GM21528 (cell line): ENCODE measurements around the gene LRCH3.

ENCODE experiments used
- ATAC-seq: cut with Tn5 transposase; IDR thresholded peaks from one replicate; pipeline ENCODE4 v1.9.1; 2021; ENCODE audit warnings: mild to moderate bottlenecking, moderate library complexity; ENCODE audit not compliant: unreplicated experiment, low FRiP score

Gene LRCH3

DNA sequence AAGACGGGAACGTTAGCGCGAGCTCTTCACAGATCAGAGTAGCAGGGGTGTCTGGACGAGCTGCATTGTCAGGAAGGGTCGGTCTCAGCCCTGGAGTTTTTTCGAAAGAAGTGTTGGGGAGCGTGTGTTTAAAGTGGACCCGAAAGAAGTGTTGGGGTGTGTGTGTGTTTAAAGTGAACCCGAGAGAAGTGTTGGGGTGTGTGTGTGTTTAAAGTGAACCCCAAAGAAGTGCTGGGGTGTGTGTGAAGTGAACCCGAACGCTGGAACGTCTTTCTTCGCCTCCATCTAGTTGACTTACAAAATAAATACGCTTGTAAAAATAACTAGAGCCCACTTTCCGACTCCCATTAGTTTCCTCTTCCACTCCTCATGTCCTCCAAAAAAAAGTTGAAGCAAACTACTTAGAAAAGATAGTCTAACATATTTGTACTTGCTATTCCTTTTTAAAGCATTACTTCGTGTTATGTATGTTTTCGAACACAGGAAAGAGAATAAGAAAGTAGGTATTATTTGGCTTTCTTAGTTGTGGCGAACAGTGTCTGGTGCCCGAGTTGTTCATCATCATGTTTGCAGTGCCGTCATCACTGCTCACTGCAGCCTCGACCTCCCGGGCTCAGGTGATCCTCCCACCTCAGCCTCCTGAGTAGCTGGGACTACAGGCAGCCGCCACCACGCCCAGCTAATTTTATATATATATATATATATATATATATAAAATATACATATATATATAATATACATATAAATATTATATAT lies 1.0 kb downstream of the LRCH3 start:
- peak; percentile 19 for ATAC-seq

- no peak for ATAC-seq
Observed at GRCh38 chr3:197793247-197793646, 2.2 kb downstream of the LRCH3 start.

DNA sequence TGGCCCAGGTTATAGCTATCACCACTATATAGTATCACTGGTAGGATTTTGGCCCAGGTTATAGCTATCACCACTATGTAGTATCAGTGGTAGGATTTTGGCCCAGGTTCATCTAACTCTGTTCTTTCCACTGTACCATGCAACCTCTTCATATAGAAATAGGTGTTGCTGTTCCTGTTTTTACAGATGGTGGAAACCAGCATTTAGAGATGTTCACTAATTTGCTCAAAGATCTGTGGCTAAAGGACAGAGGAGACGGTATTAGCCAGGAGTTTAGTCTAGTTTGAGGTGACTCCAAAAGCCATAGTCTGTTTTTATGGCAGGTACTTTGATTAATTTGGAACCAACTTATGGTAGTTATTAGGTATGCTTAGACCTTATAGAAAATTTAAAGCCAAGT lies 3.1 kb downstream of the LRCH3 start:
- no peak for ATAC-seq

DNA sequence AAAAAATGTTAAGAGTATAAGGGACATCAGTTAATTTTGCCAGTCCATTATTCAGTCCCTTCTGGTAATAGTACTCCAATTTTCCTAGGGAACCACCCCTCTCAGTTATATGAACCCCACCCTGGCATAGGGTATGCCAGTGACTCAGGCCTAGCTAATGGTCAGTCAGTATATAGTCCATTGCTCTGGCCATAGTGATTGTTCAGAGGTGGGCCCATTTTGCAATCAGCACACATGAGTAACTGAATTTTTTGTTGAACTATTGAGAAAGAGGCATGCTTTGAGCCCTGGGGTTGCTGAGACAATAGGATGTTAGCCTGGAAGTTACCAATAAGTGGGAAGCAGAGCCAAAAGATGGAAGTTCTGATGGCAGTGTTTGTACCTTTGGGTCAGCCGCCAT lies 4.1 kb downstream of the LRCH3 start:
- ATAC-seq = no peak

- ATAC-seq = no peak
Observed at GRCh38 chr3:197796087-197796486, 5.0 kb downstream of the LRCH3 start.

- peak; percentile 53 for ATAC-seq
Observed at GRCh38 chr3:197798863-197799262, 7.8 kb downstream of the LRCH3 start.

- ATAC-seq = no peak
Observed at GRCh38 chr3:197800379-197800778, 9.3 kb downstream of the LRCH3 start.

- ATAC-seq = no peak
Observed at GRCh38 chr3:197801891-197802778, 11.1 kb downstream of the LRCH3 start.

- no peak for ATAC-seq
Observed at GRCh38 chr3:197802779-197803459, 11.9 kb downstream of the LRCH3 start.

DNA sequence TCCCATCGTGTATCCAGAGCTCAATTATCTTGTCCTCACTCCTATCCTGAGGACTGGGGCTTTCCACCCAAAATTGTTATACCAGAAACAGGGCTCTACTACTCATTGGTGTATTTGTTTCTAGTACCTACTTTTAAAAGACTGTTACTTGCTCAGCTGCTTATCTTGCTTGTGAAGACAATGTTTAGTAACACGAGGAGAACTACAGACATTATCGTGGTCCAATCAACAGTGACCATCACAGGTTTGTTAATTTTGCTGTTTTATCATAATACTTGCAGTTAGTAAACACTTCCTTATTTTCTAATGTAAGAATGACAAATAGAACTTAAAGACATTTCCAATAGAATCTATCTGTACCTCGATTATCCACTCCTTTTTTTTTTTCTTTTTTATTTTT lies 13.5 kb downstream of the LRCH3 start:
- ATAC-seq = no peak

GRCh38 chr3:197807969-197808587 lies 17.0 kb downstream of the LRCH3 start:
- no peak for ATAC-seq

- ATAC-seq = no peak
Observed at GRCh38 chr3:197809356-197810020, 18.4 kb downstream of the LRCH3 start.

GRCh38 chr3:197810901-197811300 lies 19.8 kb downstream of the LRCH3 start:
- no peak for ATAC-seq

GRCh38 chr3:197811343-197811742 lies 20.3 kb downstream of the LRCH3 start:
- no peak for ATAC-seq

DNA sequence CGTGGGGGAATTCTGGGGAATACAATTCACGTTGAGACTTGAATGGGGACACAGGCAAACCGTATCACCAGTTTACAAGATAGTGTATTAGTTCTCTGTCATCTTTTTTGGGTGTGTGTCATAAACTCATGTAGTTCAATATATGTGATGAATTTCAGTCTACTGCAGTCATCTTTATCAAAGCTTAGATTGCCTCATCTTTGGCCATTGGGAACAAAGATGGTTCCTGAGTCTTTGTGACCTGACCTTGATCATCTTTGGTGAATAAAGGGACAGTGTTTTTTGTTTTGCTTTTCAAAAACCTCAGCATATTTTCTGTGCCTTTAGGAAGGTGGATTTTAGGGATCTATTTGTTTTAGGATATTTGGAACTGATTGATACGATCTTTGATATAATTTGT lies 23.3 kb downstream of the LRCH3 start:
- ATAC-seq = no peak

- no peak for ATAC-seq
Observed at GRCh38 chr3:197820550-197821335, 29.7 kb downstream of the LRCH3 start.

DNA sequence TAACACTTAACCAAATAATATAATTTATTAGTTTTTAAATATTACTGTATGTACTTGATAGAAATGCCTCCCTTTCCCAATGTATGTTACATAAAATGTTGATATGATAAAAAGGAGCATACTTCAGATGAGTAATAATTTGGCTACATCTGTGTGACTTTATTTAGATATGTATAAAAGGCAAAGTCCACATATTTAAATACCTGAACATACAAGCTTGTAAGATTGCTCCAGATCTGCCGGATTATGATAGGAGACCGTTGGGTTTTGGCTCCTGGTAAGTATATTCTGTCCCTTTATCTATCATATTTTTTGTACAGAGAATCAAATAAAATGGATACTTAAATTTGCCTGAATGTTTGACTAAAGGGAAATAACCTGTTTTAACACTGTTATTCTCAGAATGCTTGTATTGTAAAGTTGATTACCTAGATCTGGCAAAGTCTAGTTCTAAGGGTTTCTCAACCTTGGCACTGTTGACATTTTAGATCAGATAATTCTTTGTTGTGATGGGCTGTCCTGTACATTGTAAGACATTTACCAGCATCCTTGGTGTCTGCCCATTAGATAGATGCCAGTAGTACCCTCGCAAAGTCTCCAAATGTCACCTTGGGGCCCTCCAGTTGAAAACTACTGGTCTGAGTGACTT lies 38.5 kb downstream of the LRCH3 start:
- no peak for ATAC-seq

DNA sequence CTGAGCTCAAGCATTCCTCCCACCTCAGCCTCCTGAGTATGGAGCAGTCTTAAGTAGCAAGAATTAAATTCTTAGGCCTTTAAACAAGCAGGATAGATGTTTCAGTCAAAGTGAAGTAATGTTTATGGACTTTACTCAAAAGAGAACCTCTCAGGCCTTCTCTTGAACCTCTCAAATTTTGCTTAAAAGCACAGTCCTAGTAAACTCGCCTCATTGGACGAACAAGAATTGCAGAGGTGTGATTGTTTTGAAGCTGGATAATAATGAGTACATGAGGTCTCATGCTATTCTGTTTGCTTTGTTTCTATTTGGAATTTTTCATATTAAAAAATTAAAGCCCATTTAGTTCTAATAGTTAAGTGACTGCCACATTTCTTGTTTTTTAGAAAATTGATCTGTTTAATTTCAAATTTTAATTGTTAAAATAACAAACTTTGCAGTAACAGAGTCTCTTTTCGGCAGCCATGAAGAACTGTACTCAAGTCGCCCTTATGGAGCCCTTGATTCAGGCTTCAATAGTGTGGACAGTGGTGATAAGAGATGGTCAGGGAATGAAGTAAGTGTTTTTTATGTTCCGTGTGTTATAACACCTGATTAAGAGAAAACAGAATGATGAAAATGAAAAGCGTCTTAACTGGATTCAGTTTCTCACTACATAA lies 39.4 kb downstream of the LRCH3 start:
- ATAC-seq = no peak

DNA sequence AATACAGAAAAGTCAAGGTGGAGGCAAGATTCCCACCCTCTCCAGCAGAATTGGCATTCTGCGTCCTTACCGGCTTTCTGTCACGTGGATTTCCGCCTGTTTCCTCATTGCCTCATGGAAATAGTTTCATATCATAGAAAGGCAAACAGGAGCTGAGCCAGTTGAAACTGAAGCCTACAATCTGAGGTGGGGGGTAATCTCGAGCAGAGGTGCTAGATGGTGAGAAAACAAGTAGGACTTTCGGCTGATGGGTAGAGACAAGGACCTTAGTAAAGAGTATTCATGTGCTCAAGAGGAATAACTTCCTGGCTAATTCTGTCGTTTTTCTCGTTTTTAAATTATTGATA lies 39.9 kb downstream of the LRCH3 start:
- ATAC-seq = no peak
